NCI-H1930 (cell line): ENCODE results near the gene ALDH1A2.

Experiments
- DNase-seq, 2 experiments: peaks; one replicate each; lab custom pipeline; 2025; lab: John Stamatoyannopoulos, UW

ALDH1A2 gene

DNA sequence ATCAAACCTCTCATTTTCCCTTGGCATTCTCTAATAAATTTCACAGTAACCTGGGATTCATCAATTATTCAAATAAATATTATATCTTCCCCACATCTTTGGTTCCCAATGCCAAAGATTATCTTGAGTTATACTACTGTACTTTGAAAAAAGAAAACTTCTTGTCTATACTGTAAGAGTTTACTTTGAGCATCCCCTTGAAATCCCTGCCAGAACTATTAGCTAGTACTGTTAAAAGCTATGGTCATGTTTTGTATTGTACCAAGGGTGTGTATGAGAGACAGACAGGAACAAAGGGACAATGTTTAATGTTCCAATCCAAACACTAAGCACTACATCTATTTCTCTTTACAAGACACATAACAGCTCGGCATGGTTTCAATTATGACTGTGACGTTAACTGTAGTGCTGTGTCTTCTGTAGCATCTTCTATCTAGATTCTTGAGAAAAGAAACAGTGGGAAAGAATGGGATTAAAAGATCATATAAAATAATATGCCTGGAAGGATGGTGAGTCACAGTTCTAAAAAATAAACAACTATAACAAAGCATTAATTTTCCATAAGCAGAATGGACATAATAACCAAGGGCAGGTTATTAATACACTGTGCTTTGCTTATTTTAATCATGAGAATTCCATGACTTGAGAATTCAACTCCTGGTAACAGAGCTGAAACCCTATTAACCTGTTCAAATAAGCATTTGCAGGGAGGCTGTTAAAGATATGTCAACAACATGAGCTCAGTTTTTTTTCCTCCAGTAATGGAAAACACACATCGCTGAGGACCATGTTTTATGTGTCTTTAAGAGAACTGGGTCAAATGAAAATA is 71.1 kb downstream of the ALDH1A2 start:
- DNase-seq = peak in 1 of 2 experiments; percentile 0

- no peak for DNase-seq
Observed at GRCh38 chr15:57993409-57994145, 71.9 kb downstream of the ALDH1A2 start.

GRCh38 chr15:57992761-57993355 is 72.7 kb downstream of the ALDH1A2 start:
- DNase-seq = no peak

DNA sequence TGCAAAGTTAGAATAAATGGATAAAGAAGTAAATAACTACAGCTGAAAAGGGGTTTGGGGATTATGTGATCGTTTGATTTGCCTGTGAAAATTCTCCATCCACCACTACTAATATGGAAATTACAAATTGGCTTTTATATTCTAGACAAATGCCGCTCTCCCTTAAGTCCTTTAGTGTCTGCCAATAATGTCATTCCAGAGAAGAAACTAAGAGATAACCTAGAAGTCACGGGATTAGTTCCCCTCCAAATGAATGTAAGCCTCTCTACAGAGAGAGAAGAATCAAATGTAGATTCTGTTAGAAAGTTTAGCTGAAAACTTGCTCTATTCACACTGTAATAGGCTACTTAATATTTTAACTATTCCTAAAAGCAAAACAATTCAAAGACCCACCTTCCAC is 92.0 kb downstream of the ALDH1A2 start:
- DNase-seq = no peak

DNA sequence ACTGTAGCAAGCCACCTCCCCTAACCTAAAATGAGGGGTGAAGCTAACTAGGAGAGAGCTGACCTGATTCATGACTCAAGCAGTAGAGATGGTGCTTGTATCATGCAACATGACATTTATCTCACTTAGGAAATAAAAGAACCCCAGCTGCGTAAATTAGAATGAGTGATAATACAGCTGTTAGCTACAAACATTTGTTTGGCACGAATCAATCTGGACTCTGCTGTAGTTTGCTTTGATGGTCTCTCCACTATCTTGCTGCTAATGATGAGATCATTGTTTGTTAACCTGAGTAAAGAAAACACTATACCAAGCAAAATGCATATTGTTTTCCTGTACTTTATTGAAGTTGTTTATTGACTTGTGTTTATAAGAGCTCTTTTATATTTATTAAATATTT is 92.6 kb downstream of the ALDH1A2 start:
- peak; percentile 6 to 67 for DNase-seq

GRCh38 chr15:57969996-57970395 is 95.5 kb downstream of the ALDH1A2 start:
- no peak for DNase-seq

GRCh38 chr15:57969355-57969754 is 96.2 kb downstream of the ALDH1A2 start:
- DNase-seq = no peak

- DNase-seq = no peak
Observed at GRCh38 chr15:57962887-57963286, 102.6 kb downstream of the ALDH1A2 start.

DNA sequence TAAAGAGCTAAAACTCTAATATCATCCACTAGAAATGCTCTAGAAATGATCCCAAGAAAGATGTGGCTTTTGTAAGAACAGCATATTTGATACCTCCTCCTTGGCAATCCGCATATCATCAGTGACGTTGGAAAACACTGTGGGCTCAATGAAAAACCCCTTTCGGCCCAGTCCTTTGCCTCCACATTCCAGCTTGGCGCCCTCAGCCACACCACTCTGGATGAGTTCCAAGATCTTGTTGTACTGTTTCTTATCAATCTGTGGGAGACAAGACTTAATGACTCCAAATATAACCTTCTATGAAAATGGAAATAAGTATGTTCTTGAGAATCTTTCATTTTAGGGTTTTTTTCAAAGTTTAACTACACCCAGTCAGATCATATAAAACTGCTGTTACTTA is 103.6 kb downstream of the ALDH1A2 start:
- DNase-seq = no peak

DNA sequence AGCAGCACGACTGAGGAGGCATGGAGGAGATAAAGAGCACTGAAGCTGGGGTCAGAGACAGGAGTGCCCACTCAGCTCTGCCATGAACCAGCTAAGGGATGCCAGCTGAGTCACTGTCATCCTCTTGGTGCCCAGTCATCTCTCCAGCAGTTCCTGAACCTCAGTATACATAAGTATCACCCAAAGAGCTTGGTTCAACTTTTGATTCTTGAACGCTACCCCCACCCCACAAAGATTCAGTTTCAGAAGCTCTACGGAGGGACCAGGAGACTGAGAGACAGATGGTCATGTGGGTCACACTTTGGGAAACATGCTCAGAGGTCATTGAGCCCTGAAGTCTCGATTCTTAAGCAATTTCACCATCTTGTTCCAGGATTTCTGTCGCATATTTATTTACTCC is 108.4 kb downstream of the ALDH1A2 start:
- no peak for DNase-seq

DNA sequence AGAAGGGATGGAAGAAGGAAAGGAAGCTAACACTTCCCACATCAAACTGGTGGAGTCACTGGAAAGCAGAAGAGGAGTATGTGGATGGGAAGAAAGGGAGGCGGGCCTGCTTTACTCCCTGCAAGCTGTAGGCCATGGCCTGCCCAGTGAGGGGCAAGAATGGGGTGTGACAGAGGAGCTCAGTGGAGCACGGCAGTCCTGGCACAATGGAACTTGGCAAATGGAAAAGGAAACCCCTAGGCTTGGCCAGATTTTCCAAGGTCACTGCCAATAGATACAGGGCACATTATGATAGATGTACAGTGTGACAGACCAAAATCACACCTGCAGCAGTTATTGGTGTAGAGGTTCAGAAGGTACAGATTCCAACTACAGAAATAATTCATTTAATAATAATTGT is 111.6 kb downstream of the ALDH1A2 start:
- DNase-seq = no peak

DNA sequence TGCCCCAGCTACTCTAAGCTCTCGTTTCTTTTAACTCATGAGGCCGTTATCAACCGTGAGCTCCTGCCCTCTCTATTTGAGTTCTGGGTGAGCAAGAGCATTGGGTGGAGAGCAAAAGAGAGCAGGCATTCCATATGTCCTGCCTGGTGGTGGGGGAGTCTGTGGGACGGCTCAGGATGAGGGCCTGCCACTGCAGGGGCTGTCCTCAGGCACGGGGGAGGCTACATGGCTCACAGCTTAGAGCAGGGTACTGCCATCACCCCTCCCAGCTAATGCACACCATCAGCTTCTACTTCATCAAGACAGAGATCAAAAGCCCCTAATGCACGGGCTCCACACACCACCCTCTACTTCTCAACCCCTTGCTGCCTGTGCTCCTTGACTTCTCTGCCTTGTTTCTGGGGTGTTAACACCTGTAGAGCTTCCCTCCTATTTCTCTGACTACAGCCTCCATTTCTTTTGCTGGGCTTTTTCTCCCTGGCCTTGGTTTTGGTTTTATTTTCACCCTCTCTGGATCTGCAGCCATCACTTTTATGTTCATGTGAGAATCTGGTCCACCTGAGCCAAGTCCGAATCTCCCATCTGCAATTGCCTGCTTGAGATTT is 114.1 kb downstream of the ALDH1A2 start:
- no peak for DNase-seq

GRCh38 chr15:57950381-57950946 is 115.0 kb downstream of the ALDH1A2 start:
- peak in 1 of 2 experiments; percentile 25 for DNase-seq

DNA sequence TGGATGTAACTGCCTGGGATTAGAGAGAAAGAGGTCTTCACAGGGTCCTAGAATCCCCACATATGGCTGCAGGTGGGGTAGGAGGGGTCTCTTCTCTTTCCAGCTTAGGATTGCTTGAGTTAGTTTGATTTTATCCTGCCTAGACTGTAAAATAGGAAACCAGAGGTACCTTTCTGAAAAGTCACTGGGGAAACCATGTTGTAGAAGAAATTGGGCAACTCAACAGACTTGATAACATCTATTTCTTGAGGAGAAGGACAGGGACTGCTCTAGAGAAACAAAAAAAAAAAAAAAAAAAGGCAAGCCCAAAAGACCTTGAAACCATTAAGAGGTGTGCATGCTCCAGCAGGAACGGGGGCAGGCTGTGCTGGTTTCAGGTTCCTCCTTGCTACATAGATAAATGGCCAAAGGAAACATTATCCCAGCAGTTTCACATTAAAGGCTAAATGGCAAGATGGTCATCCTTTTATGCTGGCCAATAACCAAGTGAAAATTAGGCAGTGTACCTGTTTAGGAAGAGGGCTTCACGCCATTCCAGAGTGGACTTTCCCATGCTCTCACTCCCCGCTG is 116.1 kb downstream of the ALDH1A2 start:
- no peak for DNase-seq

DNA sequence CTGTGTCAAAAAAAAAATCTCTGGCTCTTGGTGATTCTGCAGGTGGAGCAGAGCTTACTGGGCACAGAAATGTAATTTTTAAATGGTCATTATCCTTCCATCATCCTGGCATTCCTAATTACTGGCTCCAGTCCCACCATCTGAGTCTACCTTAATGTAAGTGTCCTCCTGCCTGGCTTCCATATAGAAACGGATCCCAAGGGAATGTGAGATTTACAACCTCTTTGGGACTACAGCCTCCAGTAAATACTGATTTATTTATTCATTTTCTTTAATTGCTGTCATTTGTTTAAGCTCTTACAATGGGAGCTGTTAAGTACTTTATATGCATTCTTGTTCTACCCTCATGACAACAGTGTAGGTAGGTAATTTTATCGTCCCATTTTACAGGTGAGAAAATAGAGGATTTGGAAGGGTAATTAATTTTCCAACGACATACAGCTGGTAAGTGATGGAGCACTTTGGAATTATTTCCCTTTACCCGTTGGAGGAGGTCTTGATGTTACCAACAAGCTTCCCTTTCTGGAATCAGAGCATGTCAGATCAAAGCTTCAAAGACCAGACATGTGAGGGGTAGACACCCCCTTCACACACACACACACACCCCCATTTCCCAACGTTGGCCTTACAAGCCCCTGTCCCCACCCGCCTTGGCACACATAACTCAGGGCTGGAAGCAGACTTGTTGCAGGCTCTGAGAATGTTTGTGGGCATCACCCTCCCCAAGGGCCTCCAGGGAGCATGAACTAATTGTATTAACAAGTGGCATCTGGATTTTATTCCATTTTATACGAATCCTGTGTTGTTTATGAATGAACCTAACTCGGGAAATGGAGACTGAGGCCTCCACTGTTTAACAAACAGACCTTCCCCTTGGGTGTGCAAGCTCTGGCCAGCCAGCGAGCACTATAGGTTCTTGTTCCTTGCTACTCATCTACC is 116.9 kb downstream of the ALDH1A2 start:
- DNase-seq = no peak

DNA sequence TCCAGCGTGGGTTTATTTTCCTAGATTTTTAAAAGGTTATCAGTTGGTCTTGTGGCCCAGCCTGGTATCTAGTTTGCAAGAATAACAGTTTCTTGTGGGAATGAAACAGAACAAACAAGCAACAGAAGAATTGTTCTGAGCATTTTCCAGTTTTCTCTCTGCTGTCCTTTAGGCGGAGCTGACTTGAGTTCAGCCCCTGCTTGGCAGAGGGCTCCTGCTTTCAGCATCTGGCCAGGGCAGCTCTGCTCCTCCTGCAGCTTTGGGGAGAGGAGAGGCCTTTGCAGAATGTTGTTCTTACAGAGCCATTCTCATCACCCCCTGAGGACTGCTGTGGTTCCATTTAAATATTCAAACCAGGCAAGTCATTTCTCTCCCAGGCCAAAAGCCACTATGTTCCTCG is 117.7 kb downstream of the ALDH1A2 start:
- no peak for DNase-seq

DNA sequence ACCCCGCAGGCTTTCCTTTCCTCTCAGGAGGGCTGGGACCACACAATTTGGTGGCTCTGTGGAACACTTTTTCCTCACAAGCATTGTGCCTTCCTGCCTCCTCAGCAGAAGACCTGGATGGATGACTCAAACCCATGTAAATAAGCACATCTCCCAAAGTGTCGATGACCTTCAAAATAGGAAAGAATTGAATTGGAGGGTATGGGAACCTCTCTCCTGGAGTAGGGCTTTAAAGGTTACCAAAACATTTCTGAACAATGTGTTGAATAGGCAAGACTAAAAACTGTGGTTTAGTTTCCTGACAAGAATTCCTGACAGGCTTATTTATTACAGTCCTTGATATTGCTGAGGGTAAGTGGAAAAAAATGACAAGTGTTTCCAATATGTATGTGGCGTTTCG is 118.2 kb downstream of the ALDH1A2 start:
- no peak for DNase-seq

DNA sequence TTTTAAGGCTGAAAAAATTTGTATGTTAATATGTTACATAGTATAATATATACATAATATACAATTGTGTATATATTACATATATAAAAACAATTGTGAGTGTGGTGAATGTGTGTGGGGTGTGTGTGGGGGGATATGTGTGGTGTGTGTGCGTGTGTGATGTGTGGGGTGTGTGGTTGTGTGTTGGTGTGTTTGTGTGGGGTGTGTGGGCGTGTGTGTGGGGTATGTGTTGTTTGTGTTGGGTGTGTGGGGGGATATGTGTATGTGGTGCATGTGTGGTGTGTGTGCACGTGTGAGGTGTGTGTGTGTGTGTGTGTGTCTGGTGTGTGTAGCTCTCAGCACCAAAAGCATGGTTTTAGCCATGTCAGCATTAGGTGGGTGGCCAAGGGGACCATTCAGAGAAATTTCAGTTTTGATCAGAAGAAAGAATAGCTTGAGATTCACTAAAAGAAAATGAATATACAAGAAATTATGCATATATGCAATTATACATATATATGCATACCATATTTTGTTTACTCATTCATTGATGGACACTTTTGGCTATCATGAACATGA is 118.9 kb downstream of the ALDH1A2 start:
- no peak for DNase-seq

DNA sequence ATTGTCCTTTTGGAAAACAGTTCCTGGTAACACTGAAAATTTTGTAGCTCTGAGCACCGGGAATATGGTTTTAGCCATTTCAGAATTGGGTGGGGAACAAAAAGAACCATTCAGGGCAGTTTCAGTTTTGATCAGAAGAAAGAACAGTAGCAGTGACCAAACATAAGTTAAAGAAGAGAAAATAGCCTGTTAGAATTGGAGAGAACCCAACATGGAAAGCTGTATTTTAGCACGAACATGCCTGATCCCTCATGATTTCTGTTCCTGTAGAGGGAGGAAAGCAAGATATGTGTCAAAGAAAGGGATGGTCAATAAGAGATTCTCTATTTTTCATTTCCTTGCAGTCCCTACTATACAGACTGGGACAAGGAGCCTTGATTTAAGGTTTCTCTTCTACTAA is 119.9 kb downstream of the ALDH1A2 start:
- DNase-seq = no peak

DNA sequence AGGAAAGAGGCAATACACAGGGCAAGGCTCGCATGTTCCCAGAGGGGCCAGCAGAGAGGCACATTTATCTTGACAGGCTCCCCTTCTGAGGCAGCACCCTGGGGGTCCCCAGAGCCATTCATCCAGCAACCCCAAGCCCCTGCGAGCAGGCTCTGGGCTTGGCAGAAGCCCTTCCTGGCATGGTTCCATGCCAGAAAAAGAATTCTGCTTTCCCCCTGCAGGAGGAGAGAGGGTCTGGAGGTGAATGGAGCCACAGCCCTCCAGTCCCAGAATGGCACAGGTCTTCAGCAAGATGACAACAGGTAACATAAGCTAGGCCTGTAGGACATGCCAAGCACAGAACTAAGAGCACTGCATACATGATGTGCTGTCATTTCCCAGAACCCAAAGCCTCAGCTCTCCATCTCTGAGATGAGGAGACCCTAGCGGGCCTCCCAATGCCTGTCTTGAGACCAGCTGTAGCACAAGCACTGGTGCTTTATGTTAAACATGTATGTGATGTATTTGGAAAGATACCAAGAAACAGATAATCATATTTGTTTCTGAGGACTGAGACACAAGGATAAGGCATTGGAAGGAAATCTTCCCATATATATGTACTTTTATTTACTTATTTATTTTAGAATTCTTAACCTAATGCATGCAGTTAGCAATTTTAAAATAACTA is 121.6 kb downstream of the ALDH1A2 start:
- no peak for DNase-seq
